ENCODE results near the gene PRSS8.

DNA sequence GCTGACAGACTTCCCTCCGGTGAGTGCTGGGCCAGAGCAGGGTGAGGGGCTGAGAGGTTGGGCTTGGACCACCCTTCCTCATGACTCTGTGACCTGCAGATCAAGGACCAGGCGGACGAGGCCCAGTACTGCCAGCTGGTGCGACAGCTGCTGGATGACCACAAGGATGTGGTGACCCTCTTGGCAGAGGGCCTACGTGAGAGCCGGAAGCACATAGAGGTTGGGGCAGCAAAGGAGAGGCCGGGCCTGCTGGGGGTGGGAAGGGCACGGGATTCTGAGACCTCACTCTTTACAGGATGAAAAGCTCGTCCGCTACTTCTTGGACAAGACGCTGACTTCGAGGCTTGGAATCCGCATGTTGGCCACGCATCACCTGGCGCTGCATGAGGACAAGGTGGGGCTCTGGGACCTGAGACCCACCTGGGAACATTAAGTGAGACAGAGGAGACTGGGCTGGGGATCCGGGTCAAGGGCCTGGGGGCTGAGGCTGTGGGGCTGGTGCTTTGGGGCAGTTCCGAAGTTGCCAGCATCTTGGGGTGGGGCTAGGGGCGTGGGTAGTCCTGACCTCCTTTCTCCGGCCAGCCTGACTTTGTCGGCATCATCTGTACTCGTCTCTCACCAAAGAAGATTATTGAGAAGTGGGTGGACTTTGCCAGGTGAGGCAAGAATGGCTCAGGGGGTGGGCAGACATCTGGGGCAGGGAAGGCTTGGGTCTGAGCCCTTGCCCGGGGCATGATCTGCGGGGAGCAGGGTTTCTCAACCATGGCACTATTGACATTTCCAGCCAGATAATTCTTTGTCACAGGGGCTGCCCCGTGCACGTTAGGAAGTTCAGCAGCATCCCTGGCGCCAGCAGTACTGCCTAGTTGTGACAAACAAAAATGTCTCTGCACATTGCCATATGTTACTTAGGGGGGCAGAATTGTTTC lies 25.2 kb downstream of the PRSS8 start:
- TF ChIP-seq, protein P1, sequence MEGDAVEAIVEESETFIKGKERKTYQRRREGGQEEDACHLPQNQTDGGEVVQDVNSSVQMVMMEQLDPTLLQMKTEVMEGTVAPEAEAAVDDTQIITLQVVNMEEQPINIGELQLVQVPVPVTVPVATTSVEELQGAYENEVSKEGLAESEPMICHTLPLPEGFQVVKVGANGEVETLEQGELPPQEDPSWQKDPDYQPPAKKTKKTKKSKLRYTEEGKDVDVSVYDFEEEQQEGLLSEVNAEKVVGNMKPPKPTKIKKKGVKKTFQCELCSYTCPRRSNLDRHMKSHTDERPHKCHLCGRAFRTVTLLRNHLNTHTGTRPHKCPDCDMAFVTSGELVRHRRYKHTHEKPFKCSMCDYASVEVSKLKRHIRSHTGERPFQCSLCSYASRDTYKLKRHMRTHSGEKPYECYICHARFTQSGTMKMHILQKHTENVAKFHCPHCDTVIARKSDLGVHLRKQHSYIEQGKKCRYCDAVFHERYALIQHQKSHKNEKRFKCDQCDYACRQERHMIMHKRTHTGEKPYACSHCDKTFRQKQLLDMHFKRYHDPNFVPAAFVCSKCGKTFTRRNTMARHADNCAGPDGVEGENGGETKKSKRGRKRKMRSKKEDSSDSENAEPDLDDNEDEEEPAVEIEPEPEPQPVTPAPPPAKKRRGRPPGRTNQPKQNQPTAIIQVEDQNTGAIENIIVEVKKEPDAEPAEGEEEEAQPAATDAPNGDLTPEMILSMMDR (conservative IDR thresholded peaks at IDR 0.05) = no peak
- no peak for TF ChIP-seq EZH2 (IDR thresholded peaks at IDR 0.05; ENCODE audit: low read depth)
